H4 (cell line): ENCODE measurements around the gene MEF2D. TPM values are rescaled to one million over a fixed set of nuclear protein-coding genes. Genes with fewer than 3 reads are reported as not detected.

Experiments used
- DNase-seq: peaks from one replicate; pipeline ENCODE4 v3.0.0-alpha.2; 2015; ENCODE audit warnings: low spot score
- total RNA-seq: library from RNA; depleted of rRNA; stranded (reverse); fragments of >200 nt; shearing (Covaris generic); gene quantifications from 2 replicates; pipeline ENCODE4 v1.2.3, GENCODE V29; 2014

MEF2D gene
- total RNA-seq, 1 experiment from 2014 or later, result 7.9 TPM

GRCh38 chr1:156488566-156489165, 11.9 kb downstream of the MEF2D start:
- DNase-seq, result no peak

GRCh38 chr1:156487862-156488261, 12.7 kb downstream of the MEF2D start:
- no peak for DNase-seq

GRCh38 chr1:156486421-156487344, 13.9 kb downstream of the MEF2D start:
- no peak for DNase-seq

- DNase-seq, result no peak
Observed at GRCh38 chr1:156485984-156486383, 14.6 kb downstream of the MEF2D start.

GRCh38 chr1:156484480-156485058, 16.0 kb downstream of the MEF2D start:
- DNase-seq, result no peak

- DNase-seq, result no peak
Observed at GRCh38 chr1:156483397-156483796, 17.2 kb downstream of the MEF2D start.

- no peak for DNase-seq
Observed at GRCh38 chr1:156482276-156482675, 18.3 kb downstream of the MEF2D start.

- DNase-seq, result no peak
Observed at GRCh38 chr1:156481527-156481926, 19.0 kb downstream of the MEF2D start.

- DNase-seq, result no peak
Observed at GRCh38 chr1:156480411-156481192, 20.0 kb downstream of the MEF2D start.

- no peak for DNase-seq
Observed at GRCh38 chr1:156480016-156480370, 20.6 kb downstream of the MEF2D start.

- no peak for DNase-seq
Observed at GRCh38 chr1:156479093-156480015, 21.2 kb downstream of the MEF2D start.

- DNase-seq, result no peak
Observed at GRCh38 chr1:156478250-156478627, 22.3 kb downstream of the MEF2D start.

- DNase-seq, result no peak
Observed at GRCh38 chr1:156477526-156478249, 22.9 kb downstream of the MEF2D start.

- no peak for DNase-seq
Observed at GRCh38 chr1:156476501-156477298, 23.9 kb downstream of the MEF2D start.

GRCh38 chr1:156475568-156476500, 24.7 kb downstream of the MEF2D start:
- DNase-seq, result no peak

- no peak for DNase-seq
Observed at GRCh38 chr1:156474966-156475365, 25.6 kb downstream of the MEF2D start.

GRCh38 chr1:156471496-156472490, 28.8 kb downstream of the MEF2D start:
- no peak for DNase-seq
